HG02571 (cell line): ENCODE results near the gene SIM2.

ENCODE experiments used
- ATAC-seq: cut with Tn5 transposase; IDR thresholded peaks from one replicate; pipeline ENCODE4 v1.9.1; 2021; ENCODE audit warnings: mild to moderate bottlenecking, moderate library complexity; ENCODE audit not compliant: unreplicated experiment

Gene SIM2

DNA sequence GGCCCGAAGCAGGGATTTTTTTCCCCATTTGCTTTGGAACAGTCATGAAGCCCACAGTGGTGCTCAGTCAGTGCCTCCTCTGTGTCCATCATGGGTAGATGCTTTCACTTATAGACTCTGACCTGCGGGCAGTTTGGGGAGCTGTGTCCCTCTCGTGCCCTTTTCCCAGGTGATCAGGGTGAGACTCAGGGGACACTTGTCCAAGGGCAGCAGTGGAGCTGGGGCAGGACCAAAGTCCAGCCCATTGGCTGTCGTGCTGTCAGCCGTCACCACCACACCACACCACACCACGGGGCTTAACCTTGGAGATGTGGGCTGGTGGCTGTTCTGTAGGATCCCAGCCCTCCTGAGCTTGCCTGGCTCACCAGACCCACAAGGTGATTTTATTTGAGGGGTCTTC is 34.9 kb downstream of the SIM2 start:
- ATAC-seq: no peak

- ATAC-seq: no peak
These were observed 35.7 kb downstream of the SIM2 start for GRCh38 chr21:36734367-36735200.

GRCh38 chr21:36735201-36735515 is 36.2 kb downstream of the SIM2 start:
- no peak for ATAC-seq

DNA sequence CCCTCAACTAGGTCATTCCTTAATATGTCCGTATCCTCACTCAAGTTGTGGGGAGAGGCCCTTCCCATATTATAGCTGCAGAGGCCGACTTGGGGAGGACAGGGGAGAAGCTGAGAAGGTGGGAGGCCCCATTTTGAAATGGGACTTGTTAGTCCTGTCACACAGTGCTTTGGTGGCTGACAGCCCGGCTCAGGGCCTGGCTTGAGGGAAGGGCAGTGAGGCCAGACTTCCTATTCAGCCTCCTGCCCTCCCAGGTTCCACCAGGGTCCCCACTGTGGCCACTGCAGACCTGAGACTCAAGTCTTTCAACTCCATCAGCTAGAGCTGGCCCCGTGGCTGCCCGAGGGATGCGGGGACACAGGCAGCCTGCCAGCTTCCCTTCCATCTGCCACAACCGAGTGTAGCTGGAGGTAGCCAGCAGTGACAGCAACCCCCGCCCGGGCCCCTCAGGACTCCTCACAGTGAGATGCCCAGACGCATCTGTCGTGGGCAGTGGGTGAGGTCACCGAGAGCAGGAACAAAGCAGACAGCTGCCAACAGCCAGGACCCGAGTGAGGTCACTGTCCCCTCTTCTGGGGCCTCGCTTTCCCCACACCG is 36.9 kb downstream of the SIM2 start:
- no peak for ATAC-seq

DNA sequence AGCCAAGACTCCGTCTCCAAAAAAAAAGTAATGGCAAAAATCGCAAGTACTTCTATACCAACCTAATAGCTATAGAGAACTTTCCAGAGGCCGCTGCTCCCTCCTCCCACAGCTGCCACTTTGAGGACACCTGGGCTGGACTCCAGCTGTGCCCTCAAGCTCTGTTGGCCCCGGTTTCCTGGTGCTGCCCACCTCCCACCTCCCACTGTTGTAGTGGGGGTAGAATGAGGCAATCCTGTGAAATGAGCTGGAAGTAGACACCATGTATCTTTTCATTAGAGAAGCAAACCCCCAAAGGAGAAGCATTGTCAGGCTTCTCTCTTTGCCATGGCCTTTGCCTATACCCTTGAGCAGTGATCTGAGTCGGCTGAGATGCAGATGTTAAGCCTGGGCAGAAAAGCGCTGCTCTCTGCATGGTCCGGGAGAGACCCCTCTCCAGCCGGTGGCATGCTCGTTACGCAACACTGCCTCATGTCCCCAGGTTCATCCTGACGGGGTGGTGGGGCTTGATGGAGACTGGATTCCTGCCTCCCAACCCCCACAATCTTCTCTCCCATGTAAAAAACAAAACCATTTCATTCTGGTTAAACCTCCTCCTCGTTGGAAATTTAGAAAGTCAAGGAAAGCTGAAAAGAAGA is 39.7 kb downstream of the SIM2 start:
- ATAC-seq: no peak

GRCh38 chr21:36741506-36741905 is 42.6 kb downstream of the SIM2 start:
- no peak for ATAC-seq

GRCh38 chr21:36743008-36743407 is 44.1 kb downstream of the SIM2 start:
- no peak for ATAC-seq

DNA sequence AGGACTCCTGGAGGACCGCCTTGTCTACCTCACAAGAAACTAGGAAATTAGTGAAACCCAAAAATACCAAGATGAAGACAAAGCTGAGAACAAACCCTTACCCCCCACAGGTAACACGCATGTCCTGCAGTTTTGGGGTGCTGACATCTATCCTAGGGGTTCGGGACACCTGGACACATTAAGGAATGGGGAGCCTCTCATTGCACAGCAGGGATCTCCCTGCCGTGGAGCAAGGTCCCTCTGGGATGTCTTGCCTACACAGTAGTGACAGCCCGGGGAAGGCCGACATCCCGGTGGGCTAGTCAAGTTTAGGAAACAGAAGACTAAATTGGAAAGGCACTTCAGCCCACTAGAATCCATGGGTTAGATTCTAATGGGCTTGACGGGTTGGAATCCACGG is 44.5 kb downstream of the SIM2 start:
- ATAC-seq: no peak

DNA sequence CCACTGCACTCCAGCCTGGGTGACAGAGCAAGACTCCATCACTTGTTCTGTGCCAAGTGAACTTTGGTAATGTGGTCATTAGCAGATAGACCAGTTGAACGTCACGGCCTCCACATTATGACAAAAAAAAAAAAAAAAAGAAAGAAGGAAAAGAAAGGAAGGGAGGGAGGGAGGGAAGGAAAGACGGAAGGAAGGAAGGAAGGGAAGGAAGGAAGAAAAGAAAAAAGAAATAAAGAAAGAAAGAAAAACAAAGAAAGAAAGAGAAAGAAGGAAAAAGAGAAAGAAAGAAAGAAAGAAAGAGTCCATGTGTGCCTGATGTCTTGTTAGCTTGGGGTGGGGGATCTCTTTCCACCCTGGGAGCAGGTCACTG is 45.3 kb downstream of the SIM2 start:
- no peak for ATAC-seq

- ATAC-seq: no peak
These were observed 45.8 kb downstream of the SIM2 start for GRCh38 chr21:36744560-36745231.

- no peak for ATAC-seq
These were observed 46.5 kb downstream of the SIM2 start for GRCh38 chr21:36745459-36745858.

DNA sequence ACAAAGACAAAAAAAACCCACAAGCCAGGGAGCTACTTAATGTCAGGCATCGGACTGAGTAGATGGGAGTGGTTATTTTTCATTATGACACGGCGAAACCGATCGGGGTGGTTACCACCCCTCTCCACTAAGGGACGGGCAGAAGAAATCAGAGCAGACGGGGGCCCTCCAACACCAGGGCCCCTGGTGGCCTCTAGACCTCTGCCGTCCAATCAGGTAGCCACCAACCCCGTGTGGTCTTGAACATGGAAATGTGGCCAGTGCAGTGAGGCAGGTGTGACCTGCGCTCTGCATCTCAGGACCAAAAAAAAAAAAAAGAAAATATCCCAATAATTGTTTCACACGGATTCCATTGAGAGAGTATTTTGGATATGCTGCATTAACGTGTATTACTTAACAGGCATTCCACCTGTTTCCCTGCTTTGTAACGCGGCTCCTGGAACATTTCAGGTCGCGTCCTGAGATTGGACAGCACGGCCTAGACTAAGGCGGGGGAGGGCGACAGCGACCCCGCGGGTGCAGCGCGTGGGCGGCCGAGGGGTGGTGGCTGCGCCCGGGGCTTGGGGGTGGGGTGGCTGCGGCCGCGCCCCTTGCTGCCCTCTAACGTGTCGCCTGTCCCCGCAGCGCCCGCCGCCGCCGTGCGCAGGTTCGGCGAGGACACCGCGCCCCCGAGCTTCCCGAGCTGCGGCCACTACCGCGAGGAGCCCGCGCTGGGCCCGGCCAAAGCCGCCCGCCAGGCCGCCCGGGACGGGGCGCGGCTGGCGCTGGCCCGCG is 48.3 kb downstream of the SIM2 start:
- no peak for ATAC-seq

- ATAC-seq: no peak
These were observed 49.0 kb downstream of the SIM2 start for GRCh38 chr21:36747815-36748383.

DNA sequence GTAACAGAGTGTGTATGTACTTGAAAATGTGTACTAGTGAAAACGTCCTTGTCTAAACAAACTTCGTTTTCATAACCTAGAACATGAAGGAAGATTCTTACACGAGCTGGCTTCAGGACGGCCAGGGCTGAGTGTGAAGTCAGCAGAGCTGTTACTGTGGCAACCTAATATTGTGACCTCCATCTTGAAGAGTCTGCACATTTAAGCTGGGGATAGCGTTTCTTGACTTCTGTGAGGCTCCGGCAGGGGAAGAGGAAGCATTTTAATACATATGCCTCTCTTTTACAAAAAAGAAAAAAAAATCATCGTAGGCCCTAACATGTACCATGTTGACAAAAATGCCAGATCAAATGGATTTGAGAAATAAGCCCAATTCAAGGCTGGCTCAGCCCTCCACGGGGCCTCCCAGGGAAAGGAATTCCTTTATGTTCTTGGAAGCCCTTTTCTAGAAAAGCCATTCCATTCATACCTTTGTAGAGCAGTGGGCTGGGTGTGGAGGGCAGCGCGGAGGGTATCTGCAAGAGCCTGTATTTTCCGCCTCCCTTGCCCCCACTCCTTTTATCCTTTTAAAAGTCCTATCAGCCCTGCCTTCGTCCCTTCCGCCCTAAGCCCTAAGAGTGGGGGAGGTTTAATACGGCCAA is 51.1 kb downstream of the SIM2 start:
- no peak for ATAC-seq

- no peak for ATAC-seq
These were observed 51.7 kb downstream of the SIM2 start for GRCh38 chr21:36750576-36750959.

- no peak for ATAC-seq
These were observed 52.5 kb downstream of the SIM2 start for GRCh38 chr21:36751383-36751782.

GRCh38 chr21:36753556-36753955 is 54.6 kb downstream of the SIM2 start:
- no peak for ATAC-seq

DNA sequence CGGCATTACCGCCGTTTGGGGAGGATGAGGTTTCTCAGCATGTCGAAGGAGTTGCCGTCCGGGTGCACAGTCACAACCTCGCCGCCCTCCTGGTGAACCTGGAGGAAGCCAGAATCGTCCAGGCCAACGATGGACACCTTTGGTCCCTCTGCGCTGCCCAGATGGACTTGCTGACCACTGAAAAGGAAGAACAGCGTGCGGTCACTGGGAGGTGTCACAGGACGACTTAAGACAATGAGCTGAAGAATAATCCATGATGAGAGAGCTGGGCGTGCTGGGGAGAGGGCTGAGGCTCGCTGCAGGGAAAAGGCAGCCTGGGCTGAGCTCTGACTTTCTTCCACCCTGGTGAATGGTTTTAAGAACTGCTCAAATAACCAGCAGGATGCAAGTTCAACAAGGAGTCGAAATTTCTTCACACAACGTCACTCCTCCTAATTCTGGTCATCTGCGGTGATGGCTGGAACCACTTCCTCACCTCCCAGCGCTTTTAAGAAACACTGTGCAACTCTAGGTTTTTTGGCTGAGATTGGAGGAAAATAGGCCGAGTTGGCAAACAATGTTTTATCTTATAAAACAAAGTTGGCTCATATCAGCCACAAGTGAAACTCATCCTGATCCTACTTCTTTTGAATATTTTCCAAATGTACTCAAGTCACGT is 55.5 kb downstream of the SIM2 start:
- ATAC-seq: no peak

GRCh38 chr21:36756527-36756926 is 57.6 kb downstream of the SIM2 start:
- ATAC-seq: no peak

DNA sequence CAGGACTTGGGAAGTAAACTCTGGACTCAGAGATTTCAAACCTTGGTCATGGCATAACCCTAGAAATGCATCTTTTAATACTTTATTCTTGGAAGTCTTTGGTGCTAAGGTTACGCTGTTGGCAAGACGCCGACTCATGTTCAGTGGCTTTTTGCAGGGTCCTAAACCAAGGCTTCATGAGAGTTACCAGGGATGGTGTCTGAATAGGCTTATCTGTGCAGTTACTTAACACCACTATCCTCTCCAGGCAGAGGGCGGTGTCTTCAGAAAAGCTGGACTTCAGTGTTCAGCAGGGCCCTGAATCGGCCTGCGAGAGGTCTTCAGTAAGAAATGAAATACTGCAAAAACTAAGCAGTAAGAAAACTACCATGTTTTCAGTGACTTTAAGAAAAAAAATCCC is 58.3 kb downstream of the SIM2 start:
- ATAC-seq: no peak
